Muscle layer of colon (tissue), 2 donors: ENCODE measurements around the gene SOX6.

Source experiments
- H3K27ac ChIP-seq: one replicate; pipeline ENCODE4 v1.7.0; 2013; ENCODE audit warnings: low read depth, mild to moderate bottlenecking, low read length, moderate library complexity
- H3K27me3 ChIP-seq, 2 donors: one replicate each; pipeline ENCODE4 v1.7.0; 2013; ENCODE audit warnings: low read length in 2 of 2, mild to moderate bottlenecking in 2 of 2; ENCODE audit not compliant: insufficient read depth in 2 of 2, control insufficient read depth in 1 of 2
- H3K36me3 ChIP-seq: one replicate; pipeline ENCODE4 v1.7.0; 2013; ENCODE audit warnings: mild to moderate bottlenecking, low read length; ENCODE audit not compliant: insufficient read depth
- H3K4me1 ChIP-seq: one replicate; pipeline ENCODE4 v1.7.0; 2013; ENCODE audit warnings: mild to moderate bottlenecking, low read length; ENCODE audit not compliant: insufficient read depth
- H3K4me3 ChIP-seq, 2 donors: one replicate each; pipeline ENCODE4 v1.7.0; 2013; ENCODE audit warnings: low read length in 2 of 2, low read depth in 1 of 2, mild to moderate bottlenecking in 1 of 2, moderate library complexity in 1 of 2
- H3K9ac ChIP-seq: one replicate; pipeline ENCODE4 v1.7.0; 2013; ENCODE audit warnings: low read length
- H3K9me3 ChIP-seq: one replicate; pipeline ENCODE4 v1.7.0; 2013; ENCODE audit warnings: mild to moderate bottlenecking, low read length
- donor health status: abdominal sarcoma.
- donor health status: Adenocarcinoma of cecum.

SOX6 gene

GRCh38 chr11:16338393-16338792 lies 18.0 kb downstream of the SOX6 start:
- H3K4me3 ChIP-seq, result no peak overlapping the region
- no peaks in the 10 kb centered on the region for H3K27me3 ChIP-seq
- no peaks in the 10 kb centered on the region for H3K36me3 ChIP-seq
- H3K9me3 ChIP-seq, result no peaks in the 10 kb centered on the region
- no peak overlapping the region for H3K9ac ChIP-seq
- no peak overlapping the region for H3K27ac ChIP-seq
- H3K4me1 ChIP-seq, result no peaks in the 10 kb centered on the region

- no peaks in the 10 kb centered on the region for H3K9me3 ChIP-seq
- no peak overlapping the region for H3K9ac ChIP-seq
- H3K27me3 ChIP-seq, result no peaks in the 10 kb centered on the region
- H3K4me3 ChIP-seq, result no peak overlapping the region
- H3K27ac ChIP-seq, result no peak overlapping the region
- no peaks in the 10 kb centered on the region for H3K36me3 ChIP-seq
- H3K4me1 ChIP-seq, result no peaks in the 10 kb centered on the region
Measured at GRCh38 chr11:16337421-16338213, 18.7 kb downstream of the SOX6 start.

GRCh38 chr11:16336721-16337120 lies 19.6 kb downstream of the SOX6 start:
- H3K36me3 ChIP-seq, result no peaks in the 10 kb centered on the region
- no peaks in the 10 kb centered on the region for H3K4me1 ChIP-seq
- no peaks in the 10 kb centered on the region for H3K27me3 ChIP-seq
- H3K4me3 ChIP-seq, result no peak overlapping the region
- no peak overlapping the region for H3K9ac ChIP-seq
- no peaks in the 10 kb centered on the region for H3K9me3 ChIP-seq
- H3K27ac ChIP-seq, result no peak overlapping the region

- Histone ChIP-seq H3K4me3 (no peak overlapping the region), H3K4me1 (no peaks in the 10 kb centered on the region), H3K9me3 (no peaks in the 10 kb centered on the region), H3K9ac (no peak overlapping the region), H3K27ac (no peak overlapping the region), H3K36me3 (no peaks in the 10 kb centered on the region), H3K27me3 (no peaks in the 10 kb centered on the region)
Measured at GRCh38 chr11:16336204-16336603, 20.1 kb downstream of the SOX6 start.

GRCh38 chr11:16335236-16335962 lies 20.9 kb downstream of the SOX6 start:
- no peaks in the 10 kb centered on the region for H3K9me3 ChIP-seq
- no peak overlapping the region for H3K4me3 ChIP-seq
- H3K4me1 ChIP-seq, result no peaks in the 10 kb centered on the region
- no peak overlapping the region for H3K9ac ChIP-seq
- no peak overlapping the region for H3K27ac ChIP-seq
- H3K27me3 ChIP-seq, result no peaks in the 10 kb centered on the region
- H3K36me3 ChIP-seq, result no peaks in the 10 kb centered on the region

- Histone ChIP-seq H3K27ac (no peak overlapping the region), H3K4me1 (no peaks in the 10 kb centered on the region), H3K9ac (no peak overlapping the region), H3K9me3 (no peaks in the 10 kb centered on the region), H3K4me3 (no peak overlapping the region), H3K36me3 (no peaks in the 10 kb centered on the region), H3K27me3 (no peaks in the 10 kb centered on the region)
Measured at GRCh38 chr11:16326679-16327297, 29.6 kb downstream of the SOX6 start.

- Histone ChIP-seq H3K27ac (no peak overlapping the region), H3K9ac (no peak overlapping the region), H3K4me1 (no peaks in the 10 kb centered on the region), H3K9me3 (no peaks in the 10 kb centered on the region), H3K36me3 (no peaks in the 10 kb centered on the region), H3K27me3 (no peaks in the 10 kb centered on the region), H3K4me3 (no peak overlapping the region)
Measured at GRCh38 chr11:16322190-16322589, 34.2 kb downstream of the SOX6 start.

- H3K9me3 ChIP-seq, result no peaks in the 10 kb centered on the region
- H3K4me1 ChIP-seq, result no peaks in the 10 kb centered on the region
- no peak overlapping the region for H3K9ac ChIP-seq
Measured at GRCh38 chr11:16321148-16321547, 35.2 kb downstream of the SOX6 start.

GRCh38 chr11:16318320-16318719 lies 38.0 kb downstream of the SOX6 start:
- H3K27me3 ChIP-seq, result no peaks in the 10 kb centered on the region
- no peaks in the 10 kb centered on the region for H3K36me3 ChIP-seq
- no peak overlapping the region for H3K4me3 ChIP-seq
- H3K9ac ChIP-seq, result no peak overlapping the region
- H3K9me3 ChIP-seq, result no peaks in the 10 kb centered on the region
- no peaks in the 10 kb centered on the region for H3K4me1 ChIP-seq
- H3K27ac ChIP-seq, result no peak overlapping the region

More at GRCh38 chr11:16321148-16321547, 35.2 kb downstream of the SOX6 start:
- Histone ChIP-seq H3K27me3 (no peaks in the 10 kb centered on the region), H3K36me3 (no peaks in the 10 kb centered on the region), H3K4me3 (no peak overlapping the region), H3K27ac (no peak overlapping the region)

- Histone ChIP-seq H3K27ac (no peak overlapping the region), H3K27me3 (no peaks in the 10 kb centered on the region)
Measured at GRCh38 chr11:16317712-16318111, 38.6 kb downstream of the SOX6 start.

GRCh38 chr11:16313846-16314245 lies 42.5 kb downstream of the SOX6 start:
- Histone ChIP-seq H3K9me3 (no peaks in the 10 kb centered on the region), H3K36me3 (no peaks in the 10 kb centered on the region), H3K4me3 (no peak overlapping the region), H3K27ac (no peak overlapping the region), H3K4me1 (no peaks in the 10 kb centered on the region), H3K9ac (no peak overlapping the region), H3K27me3 (no peaks in the 10 kb centered on the region)

More at GRCh38 chr11:16317712-16318111, 38.6 kb downstream of the SOX6 start:
- Histone ChIP-seq H3K4me3 (no peak overlapping the region), H3K9ac (no peak overlapping the region), H3K9me3 (no peaks in the 10 kb centered on the region), H3K4me1 (no peaks in the 10 kb centered on the region), H3K36me3 (no peaks in the 10 kb centered on the region)
